Skeletal muscle satellite cell (primary cell): ENCODE results near the gene FBXL13.

ENCODE experiments used
- H3K27me3 ChIP-seq: 2 replicates; pipeline ENCODE4 v1.7.0; 2013; ENCODE audit warnings: low read length; ENCODE audit not compliant: control insufficient read depth, insufficient read depth
- H3K36me3 ChIP-seq: 2 replicates; pipeline ENCODE4 v1.7.0; 2013; ENCODE audit warnings: mild to moderate bottlenecking, control low read depth, low read length; ENCODE audit not compliant: insufficient read depth
- H3K4me1 ChIP-seq: 2 replicates; pipeline ENCODE4 v1.7.0; 2013; ENCODE audit warnings: low read length; ENCODE audit not compliant: control insufficient read depth, insufficient read depth
- H3K4me2 ChIP-seq: 2 replicates; pipeline ENCODE4 v1.7.0; 2013; ENCODE audit warnings: mild to moderate bottlenecking, low read length
- H3K4me3 ChIP-seq: 2 replicates; pipeline ENCODE4 v1.7.0; 2013; ENCODE audit warnings: low read length
- H3K9ac ChIP-seq: 2 replicates; pipeline ENCODE4 v1.7.0; 2013; ENCODE audit warnings: mild to moderate bottlenecking, low read depth, low read length, moderate library complexity
- H3K9me3 ChIP-seq: replicated peaks from 2 replicates; pipeline ENCODE4 v1.7.0; 2013; ENCODE audit warnings: mild to moderate bottlenecking, control low read depth, low read length

FBXL13 gene

DNA sequence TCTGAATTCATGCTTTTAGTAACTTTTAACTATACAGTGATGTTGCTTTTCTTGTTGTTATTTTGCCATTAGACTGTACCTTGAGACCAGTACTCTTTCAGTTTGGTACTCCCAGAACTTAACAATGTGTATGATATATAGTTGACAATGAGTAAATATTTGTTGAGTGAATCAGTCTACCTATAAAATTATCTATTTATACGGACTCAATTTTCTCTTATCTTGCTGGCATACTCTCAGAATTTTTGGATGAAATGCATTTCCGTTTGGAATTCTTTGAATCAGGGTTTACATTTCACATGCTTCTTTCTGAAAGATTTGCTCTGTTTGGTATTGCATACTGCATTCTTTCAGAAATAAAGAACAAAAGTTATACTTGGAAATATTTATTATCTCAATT, 209.6 kb downstream of the FBXL13 start:
- no peak overlapping the region for H3K4me3 ChIP-seq
- H3K9ac ChIP-seq, result no peak overlapping the region
- no peaks in the 10 kb centered on the region for H3K27me3 ChIP-seq
- H3K9me3 ChIP-seq, result no peaks in the 10 kb centered on the region
- H3K4me1 ChIP-seq, result peaks cover 8% of the 10 kb centered on the region
- H3K4me2 ChIP-seq, result no peak overlapping the region
- H3K36me3 ChIP-seq, result no peaks in the 10 kb centered on the region

DNA sequence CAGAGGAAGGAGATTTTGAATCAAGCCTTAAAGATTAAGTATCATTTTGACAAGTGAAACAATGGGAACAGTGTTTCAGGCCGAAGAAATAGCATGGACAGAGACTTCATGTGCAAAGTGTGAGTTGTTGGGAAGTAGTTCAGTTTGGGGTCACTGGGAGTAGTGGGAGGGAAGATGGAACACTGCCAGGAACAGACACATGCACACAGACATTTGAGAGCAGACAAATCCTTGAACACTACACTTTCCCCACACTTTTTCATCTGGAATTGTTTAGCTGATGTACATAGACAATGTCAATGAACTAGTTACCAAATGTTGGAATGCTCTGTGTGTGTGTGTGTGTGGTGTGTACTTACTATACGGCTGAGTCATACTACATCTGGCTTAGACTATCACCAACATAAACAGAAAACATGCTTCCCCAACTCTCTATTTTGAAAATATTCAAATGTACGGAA, 214.2 kb downstream of the FBXL13 start:
- H3K4me1 ChIP-seq, result peaks cover 14% of the 10 kb centered on the region

DNA sequence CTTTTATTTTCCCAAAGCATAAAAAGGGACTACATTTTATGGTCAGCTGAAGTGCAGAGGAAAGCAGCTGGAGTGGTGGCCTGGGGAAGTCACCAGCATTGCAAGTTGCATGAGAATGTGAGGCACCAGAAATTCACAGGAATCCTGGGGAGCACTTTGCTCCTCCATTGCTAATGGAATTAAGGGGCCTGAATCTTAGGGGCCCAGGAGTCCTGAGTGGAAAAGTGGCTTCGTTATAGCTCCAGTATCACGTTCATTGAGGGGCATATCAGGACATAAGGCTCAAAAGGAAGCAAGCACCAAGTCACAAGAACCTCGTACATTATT, 214.8 kb downstream of the FBXL13 start:
- Histone ChIP-seq H3K27me3 (no peaks in the 10 kb centered on the region), H3K4me3 (no peak overlapping the region), H3K36me3 (no peaks in the 10 kb centered on the region), H3K4me2 (no peak overlapping the region), H3K9me3 (peaks cover 3% of the 10 kb centered on the region), H3K4me1 (peaks cover 14% of the 10 kb centered on the region), H3K9ac (no peak overlapping the region)

More for the DNA sequence above, 214.2 kb downstream of the FBXL13 start:
- Histone ChIP-seq H3K36me3 (no peaks in the 10 kb centered on the region), H3K27me3 (no peaks in the 10 kb centered on the region), H3K4me3 (no peak overlapping the region), H3K4me2 (no peak overlapping the region), H3K9me3 (peaks cover 3% of the 10 kb centered on the region), H3K9ac (no peak overlapping the region)

DNA sequence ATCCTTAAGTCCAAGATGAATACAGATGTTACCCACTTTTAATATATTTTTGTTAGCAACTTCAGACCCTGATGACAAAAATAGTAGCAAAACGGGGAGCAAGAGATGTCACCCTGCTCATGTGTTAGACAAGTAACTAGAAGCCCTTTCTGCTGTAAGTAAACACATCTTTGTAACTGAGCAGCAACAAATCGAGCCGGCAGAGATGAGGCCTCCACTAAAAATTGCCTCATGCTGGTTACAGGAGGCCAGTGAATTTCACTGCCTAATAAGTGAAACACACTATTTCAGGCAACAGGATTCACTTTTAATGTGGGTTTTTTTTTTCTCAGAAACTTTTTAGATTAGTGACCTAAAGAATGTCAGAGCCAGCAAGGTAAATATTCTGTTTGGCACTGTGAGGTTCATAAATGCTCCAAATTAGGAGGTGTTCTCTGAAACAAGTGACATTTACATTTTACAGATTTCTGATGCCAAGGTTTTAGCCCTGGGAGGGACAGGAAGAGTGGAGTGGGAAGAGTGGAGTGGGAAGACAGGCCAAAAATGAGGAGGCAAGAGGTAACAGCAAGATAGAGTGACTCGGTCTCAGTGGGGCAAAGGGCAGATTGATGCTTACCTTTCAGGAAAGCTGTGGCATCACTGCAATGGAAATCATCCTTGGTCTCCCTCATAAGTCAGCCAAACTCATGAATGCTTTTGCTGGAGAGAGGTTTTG, 215.4 kb downstream of the FBXL13 start:
- Histone ChIP-seq H3K9me3 (peaks cover 3% of the 10 kb centered on the region), H3K4me3 (no peak overlapping the region), H3K27me3 (no peaks in the 10 kb centered on the region), H3K9ac (no peak overlapping the region), H3K4me1 (peaks cover 14% of the 10 kb centered on the region), H3K36me3 (no peaks in the 10 kb centered on the region), H3K4me2 (no peak overlapping the region)

DNA sequence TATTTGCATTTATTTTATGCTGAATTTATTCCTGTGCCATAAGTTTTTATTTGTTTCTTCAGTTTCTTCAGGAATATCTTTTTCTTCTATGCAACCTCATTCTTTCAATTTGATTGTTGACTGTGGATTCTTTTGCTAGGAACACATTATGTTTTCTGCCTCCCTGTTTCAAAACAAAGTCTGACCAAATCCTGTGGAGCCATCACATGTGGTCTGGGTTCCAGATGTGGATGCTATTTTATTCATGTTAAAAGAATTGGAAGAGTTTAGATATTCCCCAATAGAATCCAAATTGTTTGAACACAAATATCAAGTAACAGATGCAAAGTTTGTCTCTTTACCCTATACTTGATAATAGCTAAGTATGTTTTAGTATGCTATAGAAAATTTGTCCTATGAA, 218.6 kb downstream of the FBXL13 start:
- Histone ChIP-seq H3K27me3 (no peaks in the 10 kb centered on the region), H3K9me3 (peaks cover 3% of the 10 kb centered on the region), H3K36me3 (no peaks in the 10 kb centered on the region), H3K9ac (no peak overlapping the region), H3K4me3 (no peak overlapping the region), H3K4me1 (peaks cover 14% of the 10 kb centered on the region), H3K4me2 (no peak overlapping the region)

DNA sequence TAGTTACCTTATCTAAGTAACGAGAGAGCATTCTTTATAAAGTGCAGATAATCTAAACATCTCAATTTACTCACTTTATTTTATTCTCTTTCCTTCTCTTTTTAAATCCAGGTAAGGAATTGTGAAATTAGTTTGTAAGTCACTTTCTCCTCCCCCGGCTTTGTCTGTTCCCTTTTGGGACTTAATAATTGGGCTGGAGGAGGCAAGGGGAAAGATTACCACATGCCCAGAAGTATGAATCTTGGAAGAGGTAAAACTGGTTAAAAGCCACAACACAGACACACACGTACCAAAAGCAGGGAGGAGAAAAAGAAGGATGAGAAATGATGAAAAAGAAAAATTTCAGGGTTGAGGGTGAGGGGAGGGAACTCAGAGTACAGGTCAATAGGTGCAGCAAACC, 225.1 kb downstream of the FBXL13 start:
- no peaks in the 10 kb centered on the region for H3K9me3 ChIP-seq
- no peak overlapping the region for H3K9ac ChIP-seq
- H3K4me1 ChIP-seq, result no peaks in the 10 kb centered on the region
- no peaks in the 10 kb centered on the region for H3K36me3 ChIP-seq
- H3K4me2 ChIP-seq, result no peak overlapping the region
- no peaks in the 10 kb centered on the region for H3K27me3 ChIP-seq
- no peak overlapping the region for H3K4me3 ChIP-seq

DNA sequence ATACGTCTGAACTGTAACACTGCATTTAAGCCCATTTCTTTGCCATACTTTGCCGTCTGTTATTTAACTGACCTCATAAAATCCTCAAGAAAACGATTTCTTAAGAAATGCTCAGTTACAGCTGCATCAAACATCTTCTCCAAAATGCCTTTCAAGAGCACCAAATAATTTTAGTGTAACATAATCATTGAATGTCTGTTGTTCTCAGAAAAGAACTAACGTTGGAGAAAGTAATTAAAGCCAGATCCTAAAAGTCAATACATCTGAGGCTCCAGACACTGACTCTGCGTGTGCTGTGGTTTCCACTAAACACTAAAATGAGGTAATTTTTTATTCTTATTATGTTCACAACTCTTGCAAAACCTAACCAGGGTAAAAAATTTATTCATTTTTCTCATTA, 225.5 kb downstream of the FBXL13 start:
- H3K4me2 ChIP-seq, result no peak overlapping the region
- no peak overlapping the region for H3K4me3 ChIP-seq
- no peaks in the 10 kb centered on the region for H3K4me1 ChIP-seq
- no peaks in the 10 kb centered on the region for H3K9me3 ChIP-seq
- H3K9ac ChIP-seq, result no peak overlapping the region
- H3K27me3 ChIP-seq, result no peaks in the 10 kb centered on the region
- H3K36me3 ChIP-seq, result no peaks in the 10 kb centered on the region

DNA sequence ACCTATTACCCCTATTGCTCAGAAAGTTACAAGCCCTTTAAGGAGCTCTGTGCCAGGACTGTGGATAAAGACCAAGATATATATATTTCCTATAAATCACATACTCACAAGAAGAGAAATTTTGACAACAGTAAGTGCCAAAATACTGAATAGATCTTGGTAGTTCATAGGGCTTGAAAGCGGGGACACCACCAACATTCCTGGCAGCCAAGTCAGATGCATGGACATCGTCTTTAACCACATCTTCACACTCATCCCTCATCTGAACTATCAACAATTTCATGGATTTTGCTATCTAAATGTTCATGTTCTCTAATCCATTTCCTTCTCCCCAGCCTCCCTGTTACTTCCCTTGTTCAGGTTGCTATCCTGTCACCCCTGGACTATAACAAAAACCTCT, 229.2 kb downstream of the FBXL13 start:
- no peaks in the 10 kb centered on the region for H3K9me3 ChIP-seq
- no peak overlapping the region for H3K4me2 ChIP-seq
- no peak overlapping the region for H3K4me3 ChIP-seq
- peaks cover 6% of the 10 kb centered on the region for H3K4me1 ChIP-seq
- no peaks in the 10 kb centered on the region for H3K36me3 ChIP-seq
- H3K9ac ChIP-seq, result no peak overlapping the region
- no peaks in the 10 kb centered on the region for H3K27me3 ChIP-seq

DNA sequence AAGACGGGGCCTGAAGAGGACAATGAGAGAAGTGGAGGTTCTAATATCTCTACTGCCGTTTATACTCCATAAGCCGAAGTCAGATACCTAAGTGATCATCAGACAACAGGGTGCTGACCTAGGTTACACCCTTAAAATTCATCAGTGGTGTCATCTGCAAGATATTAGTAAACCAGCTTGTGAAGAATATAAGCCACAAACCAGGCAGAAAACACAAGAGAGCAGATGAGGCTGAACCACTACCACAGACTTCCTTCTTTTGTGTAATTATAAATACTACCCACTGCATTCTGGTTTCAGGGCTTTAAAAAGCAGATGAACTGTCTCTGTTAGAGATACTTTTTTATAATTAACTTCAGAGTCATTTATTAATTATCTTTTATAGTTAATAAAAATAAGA, 230.7 kb downstream of the FBXL13 start:
- Histone ChIP-seq H3K9ac (no peak overlapping the region), H3K4me3 (no peak overlapping the region), H3K27me3 (no peaks in the 10 kb centered on the region), H3K4me1 (peaks cover 6% of the 10 kb centered on the region), H3K9me3 (no peaks in the 10 kb centered on the region), H3K36me3 (no peaks in the 10 kb centered on the region), H3K4me2 (no peak overlapping the region)

DNA sequence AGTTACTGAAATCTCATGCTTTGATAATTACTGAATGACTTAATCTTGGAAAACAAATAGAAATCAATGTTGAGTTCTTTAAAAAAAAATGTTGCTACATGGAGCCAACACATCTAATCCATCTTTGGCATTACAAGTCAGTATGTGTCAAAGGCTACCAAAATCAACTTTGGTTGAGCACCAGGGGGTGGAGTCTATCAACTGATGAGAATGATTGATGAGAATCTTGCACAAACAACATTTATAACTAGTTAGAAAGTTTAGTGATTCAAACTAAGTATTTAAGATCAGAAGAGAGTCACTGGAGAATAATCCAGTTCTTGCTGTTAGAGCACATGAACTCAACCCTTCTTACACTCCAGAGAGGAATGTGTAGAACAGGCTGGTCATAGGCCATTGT, 232.3 kb downstream of the FBXL13 start:
- Histone ChIP-seq H3K27me3 (no peaks in the 10 kb centered on the region), H3K9ac (no peak overlapping the region), H3K4me1 (peaks cover 10% of the 10 kb centered on the region), H3K9me3 (no peaks in the 10 kb centered on the region), H3K4me3 (no peak overlapping the region), H3K36me3 (no peaks in the 10 kb centered on the region), H3K4me2 (no peak overlapping the region)

DNA sequence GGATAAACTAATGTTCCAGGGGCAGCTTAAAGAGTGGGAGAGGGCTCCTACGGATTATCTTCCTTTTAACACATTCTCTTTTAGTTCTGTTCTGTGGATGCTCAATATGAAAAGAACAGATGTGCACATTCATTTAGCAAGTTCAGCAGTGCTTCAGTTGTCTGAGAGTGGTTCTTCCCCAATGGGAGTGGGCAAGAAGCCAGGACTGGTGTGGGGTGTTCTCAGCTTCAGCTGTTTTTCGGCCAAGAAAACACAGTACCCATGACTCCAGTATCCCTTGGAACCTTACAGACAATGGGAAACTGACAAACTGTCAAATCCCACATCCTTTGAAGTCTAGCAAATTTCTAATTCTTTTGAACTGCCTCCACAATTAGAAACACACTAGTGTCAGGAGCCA, 233.3 kb downstream of the FBXL13 start:
- Histone ChIP-seq H3K4me1 (peaks cover 19% of the 10 kb centered on the region), H3K4me3 (no peak overlapping the region), H3K4me2 (no peak overlapping the region), H3K36me3 (no peaks in the 10 kb centered on the region), H3K9ac (no peak overlapping the region), H3K9me3 (no peaks in the 10 kb centered on the region), H3K27me3 (no peaks in the 10 kb centered on the region)

DNA sequence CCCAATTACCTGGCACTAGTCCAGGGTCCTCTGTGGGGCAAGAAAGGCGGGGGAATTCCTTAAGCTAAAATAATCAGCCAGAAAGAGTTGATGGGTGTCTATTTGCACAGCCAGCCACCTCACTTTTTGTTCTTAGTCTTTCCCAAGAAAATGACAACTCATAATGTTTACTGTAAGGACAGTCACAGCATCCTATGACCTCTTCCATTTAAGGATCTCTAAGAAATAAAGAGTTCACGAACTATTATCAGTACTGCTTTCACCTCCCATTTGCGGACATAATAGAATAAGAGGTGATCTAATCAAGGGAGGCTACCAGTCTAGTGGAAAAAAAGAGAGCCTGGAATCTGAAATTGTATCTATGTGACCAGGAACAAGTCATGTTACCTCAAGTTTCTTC, 234.2 kb downstream of the FBXL13 start:
- no peaks in the 10 kb centered on the region for H3K9me3 ChIP-seq
- peaks cover 26% of the 10 kb centered on the region for H3K4me1 ChIP-seq
- no peaks in the 10 kb centered on the region for H3K27me3 ChIP-seq
- H3K4me2 ChIP-seq, result no peak overlapping the region
- H3K36me3 ChIP-seq, result no peaks in the 10 kb centered on the region
- H3K4me3 ChIP-seq, result no peak overlapping the region
- no peak overlapping the region for H3K9ac ChIP-seq
